CD4-positive, alpha-beta T cell (primary cell): ENCODE measurements around the gene GNAZ. TPM values are rescaled to one million over a fixed set of nuclear protein-coding genes. Genes with fewer than 3 reads are reported as not detected.

Experiments used
- ATAC-seq: fragments of 200-7000 bp; cut with Tn5 transposase; one replicate; pipeline ENCODE4 v1.10.0; 2022; ENCODE audit warnings: mild to moderate bottlenecking; ENCODE audit not compliant: poor library complexity
- CTCF ChIA-PET: fragments of 350-600 bp; sonication (Branson Sonifier 250); formaldehyde crosslinking; loops from one replicate; lab custom pipeline; 2021; ENCODE audit warnings: antibody characterized with exemption, inconsistent platforms; lab: Charles Lee
- POLR2A ChIA-PET: fragments of 350-600 bp; sonication (Branson Sonifier 250); formaldehyde crosslinking; loops from one replicate; lab custom pipeline; 2021; ENCODE audit warnings: antibody characterized with exemption, inconsistent platforms; lab: Charles Lee
- DNase-seq, 14 experiments: peaks; one replicate each; pipeline ENCODE4 v3.0.0-alpha.2; 2013 to 2020; ENCODE audit warnings: mixed read lengths in 2 of 14
- H3K27ac ChIP-seq, 2 donors: one replicate each; pipeline versions ENCODE4 v1.5.1 to v1.7.0; 2013; ENCODE audit warnings: low read length in 2 of 2, low read depth in 1 of 2, mild to moderate bottlenecking in 1 of 2
- H3K27me3 ChIP-seq, 2 experiments: 1 replicate in 1 of 2; 2 replicates in 1 of 2; pipeline versions ENCODE4 v1.6.1 to v1.7.0; 2013; ENCODE audit warnings: low read length in 2 of 2, control low read depth in 1 of 2, mild to moderate bottlenecking in 1 of 2, moderate library complexity in 1 of 2; ENCODE audit not compliant: insufficient read depth in 2 of 2, control insufficient read depth in 1 of 2
- H3K36me3 ChIP-seq: one replicate; pipeline ENCODE4 v1.6.1; 2013; ENCODE audit warnings: low read length, control low read depth; ENCODE audit not compliant: insufficient read depth
- H3K4me1 ChIP-seq: one replicate; pipeline ENCODE4 v1.6.1; 2013; ENCODE audit warnings: low read length, control low read depth; ENCODE audit not compliant: insufficient read depth
- H3K4me3 ChIP-seq: one replicate; pipeline ENCODE4 v1.5.1; 2013; ENCODE audit warnings: mild to moderate bottlenecking, low read length, moderate library complexity
- H3K9me3 ChIP-seq, 2 experiments: 1 replicate in 1 of 2; 2 replicates in 1 of 2; pipeline versions ENCODE4 v1.6.1 to v1.7.0; 2013; ENCODE audit warnings: low read length in 2 of 2, mild to moderate bottlenecking in 2 of 2, control low read depth in 1 of 2, moderate library complexity in 1 of 2; ENCODE audit not compliant: control insufficient read depth in 1 of 2, insufficient read depth in 1 of 2
- H3K27ac Mint-ChIP-seq: one replicate; pipeline ENCODE4 v1.8.0; 2020; ENCODE audit warnings: mixed read lengths
- H3K27me3 Mint-ChIP-seq: one replicate; pipeline ENCODE4 v1.8.0; 2021; ENCODE audit warnings: mixed read lengths
- H3K36me3 Mint-ChIP-seq: one replicate; pipeline ENCODE4 v1.8.0; 2021; ENCODE audit warnings: low read depth, mixed read lengths
- H3K4me1 Mint-ChIP-seq: one replicate; pipeline ENCODE4 v1.8.0; 2021; ENCODE audit warnings: low read depth, mixed read lengths
- H3K4me3 Mint-ChIP-seq: one replicate; pipeline ENCODE4 v1.8.0; 2020; ENCODE audit warnings: mild to moderate bottlenecking, mixed read lengths
- H3K9me3 Mint-ChIP-seq: one replicate; pipeline ENCODE4 v1.8.0; 2020; ENCODE audit warnings: mixed read lengths
- CTCF ChIP-seq: fragments of 200-600 bp; IDR thresholded peaks from one replicate; pipeline ENCODE4 v1.8.0; 2022; ENCODE audit warnings: antibody characterized with exemption, mild to moderate bottlenecking
- intact Hi-C, 2 experiments: fragments of 100-400 bp; cut with DNase I in 1 of 2; cut with micrococcal nuclease in 1 of 2; formaldehyde crosslinking; loops; one replicate each; pipeline versions ENCODE4 v1.15.1 to v1.9.0; 2023 to 2025; cut with DNase I, micrococcal nuclease
- total RNA-seq, 174 experiments: library from RNA in 2 of 174; stranded (reverse) in 2 of 174; gene quantifications; one replicate each; pipeline ENCODE4 v1.2.3 and lab custom pipeline; 2021 to 2026

GNAZ gene
- total RNA-seq, 2 experiments from 2014 or later = 0.20 to 0.38 TPM

GRCh38 chr22:23061471-23062280 lies 8.6 kb upstream of the GNAZ start:
- H3K4me1 Mint-ChIP-seq = no peaks in the 10 kb centered on the region
- POLR2A ChIA-PET = no interaction called here
- H3K27ac ChIP-seq = no peak overlapping the region
- no peaks in the 10 kb centered on the region for H3K27me3 ChIP-seq
- intact Hi-C loops = no loop called here
- DNase-seq = no peak
- ATAC-seq = no peak
- no peaks in the 10 kb centered on the region for H3K36me3 Mint-ChIP-seq
- H3K36me3 ChIP-seq = no peaks in the 10 kb centered on the region
- H3K4me3 Mint-ChIP-seq = no peak overlapping the region
- no peaks in the 10 kb centered on the region for H3K27me3 Mint-ChIP-seq
- H3K4me1 ChIP-seq = no peaks in the 10 kb centered on the region
- H3K9me3 ChIP-seq = no peaks in the 10 kb centered on the region
- CTCF ChIA-PET = interaction anchor here (0.7 kb wide), 1 partner anchor 12 kb away, joined by 3 read pairs; no protein-coding TSS in a partner anchor
- no peak overlapping the region for H3K4me3 ChIP-seq
- no peaks in the 10 kb centered on the region for H3K9me3 Mint-ChIP-seq
- no peak overlapping the region for H3K27ac Mint-ChIP-seq
- TF ChIP-seq CTCF = no peak

- intact Hi-C loops = no loop called here
- CTCF ChIA-PET = no interaction called here
- H3K27me3 Mint-ChIP-seq = no peaks in the 10 kb centered on the region
- H3K4me1 ChIP-seq = no peaks in the 10 kb centered on the region
- no peak for ATAC-seq
- no peaks in the 10 kb centered on the region for H3K36me3 ChIP-seq
- H3K27ac ChIP-seq = no peak overlapping the region
- no peak for TF ChIP-seq CTCF
- H3K9me3 Mint-ChIP-seq = no peaks in the 10 kb centered on the region
- H3K27ac Mint-ChIP-seq = no peak overlapping the region
- no peak overlapping the region for H3K4me3 Mint-ChIP-seq
- no peaks in the 10 kb centered on the region for H3K27me3 ChIP-seq
- no peaks in the 10 kb centered on the region for H3K9me3 ChIP-seq
- H3K4me1 Mint-ChIP-seq = no peaks in the 10 kb centered on the region
- DNase-seq = peak in 1 of 14 experiments; percentile 8
- POLR2A ChIA-PET = no interaction called here
- H3K4me3 ChIP-seq = no peak overlapping the region
- no peaks in the 10 kb centered on the region for H3K36me3 Mint-ChIP-seq
Measured at GRCh38 chr22:23062616-23063538, 7.4 kb upstream of the GNAZ start.

GRCh38 chr22:23063539-23064380 lies 6.6 kb upstream of the GNAZ start:
- Mint-ChIP-seq H3K9me3 (no peaks in the 10 kb centered on the region), H3K27me3 (no peaks in the 10 kb centered on the region), H3K36me3 (no peaks in the 10 kb centered on the region), H3K4me1 (no peaks in the 10 kb centered on the region), H3K4me3 (no peak overlapping the region), H3K27ac (no peak overlapping the region)
- no peak overlapping the region for H3K27ac ChIP-seq
- no peaks in the 10 kb centered on the region for H3K27me3 ChIP-seq
- H3K36me3 ChIP-seq = no peaks in the 10 kb centered on the region
- no peak overlapping the region for H3K4me3 ChIP-seq
- DNase-seq (peak in 1 of 14 experiments; percentile 12), ATAC-seq (no peak)
- ChIA-PET CTCF (no interaction called here), POLR2A (no interaction called here)
- no peaks in the 10 kb centered on the region for H3K4me1 ChIP-seq
- intact Hi-C loops = no loop called here
- no peak for TF ChIP-seq CTCF
- H3K9me3 ChIP-seq = no peaks in the 10 kb centered on the region
